GM11168 (cell line): ENCODE results near the gene LIAS.
"Not testable (repeated sequence)": the region's sequence is repeated elsewhere in the genome, so short reads cannot be mapped to it uniquely, and the experiment has no call there.

Experiments
- in situ Hi-C: fragments of 300-500 bp; cut with MboI; formaldehyde crosslinking; loops from one replicate; pipeline ENCODE4 v1.12.0; 2022; ENCODE audit warnings: low sequenced_read_pairs; ENCODE audit not compliant: unreplicated experiment

The LIAS gene

GRCh38 chr4:39452153-39452859 is 6.5 kb upstream of the LIAS start:
- in situ Hi-C loops: no loop called here

GRCh38 chr4:39452860-39453587 is 5.8 kb upstream of the LIAS start:
- in situ Hi-C loops: no loop called here

- in situ Hi-C loops: no loop called here
These were observed 5.1 kb upstream of the LIAS start for GRCh38 chr4:39453738-39454137.

DNA sequence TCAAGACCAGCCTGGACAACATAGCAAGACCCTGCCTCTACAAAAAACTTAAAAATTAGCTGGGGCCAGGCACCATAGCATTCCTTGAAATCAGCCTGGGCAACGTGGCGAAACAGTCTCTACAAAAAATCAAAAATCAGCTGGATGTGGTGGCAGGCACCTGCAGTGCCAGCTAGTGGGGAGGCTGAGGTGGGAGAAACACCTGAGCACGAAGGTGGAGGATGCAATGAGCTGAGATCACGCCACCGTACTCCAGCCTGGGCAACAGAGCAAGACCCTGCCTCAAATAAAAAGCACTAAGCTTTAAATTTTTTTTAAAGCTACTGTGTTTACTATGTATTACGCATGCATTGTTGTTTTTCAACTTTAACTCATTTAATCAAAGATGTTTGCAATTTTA is 3.4 kb upstream of the LIAS start:
- in situ Hi-C loops: no loop called here

DNA sequence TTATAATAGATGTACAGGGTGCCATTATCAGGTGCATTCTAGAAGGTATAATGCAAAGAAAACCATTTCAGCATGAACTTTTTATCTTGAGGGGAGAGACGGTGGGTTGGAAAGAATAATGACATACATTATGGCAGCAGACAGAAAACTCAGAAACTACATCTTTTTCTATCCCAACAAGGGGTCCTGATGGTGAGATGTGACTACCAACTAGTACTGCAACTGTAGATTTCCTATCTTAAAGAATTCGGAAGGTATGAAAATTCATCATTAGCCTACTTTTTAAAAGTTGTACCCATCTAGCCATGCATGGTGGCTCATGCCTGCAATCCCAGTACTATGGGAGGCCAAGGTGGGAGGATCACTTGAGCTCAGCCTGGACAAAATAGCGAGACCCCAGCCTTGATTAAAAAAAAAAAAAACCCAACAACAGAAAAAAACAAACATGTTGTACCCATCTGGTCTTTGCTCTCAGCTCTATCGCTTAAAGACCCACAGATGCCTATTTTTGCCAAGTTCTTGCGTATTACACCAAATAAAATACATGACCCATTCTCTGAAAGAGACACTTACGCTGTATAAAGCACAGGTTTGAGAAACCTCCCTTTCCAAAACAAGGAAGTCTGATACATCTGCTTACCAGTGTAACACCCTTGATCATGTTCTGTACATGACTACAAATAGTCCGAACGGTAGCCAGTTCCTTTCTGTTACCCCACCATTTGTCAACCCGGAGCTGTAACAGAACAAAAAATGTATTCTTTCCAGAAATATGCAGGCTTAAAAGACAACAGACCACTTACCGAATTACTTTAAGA is 1.7 kb upstream of the LIAS start:
- in situ Hi-C loops: no loop called here

DNA sequence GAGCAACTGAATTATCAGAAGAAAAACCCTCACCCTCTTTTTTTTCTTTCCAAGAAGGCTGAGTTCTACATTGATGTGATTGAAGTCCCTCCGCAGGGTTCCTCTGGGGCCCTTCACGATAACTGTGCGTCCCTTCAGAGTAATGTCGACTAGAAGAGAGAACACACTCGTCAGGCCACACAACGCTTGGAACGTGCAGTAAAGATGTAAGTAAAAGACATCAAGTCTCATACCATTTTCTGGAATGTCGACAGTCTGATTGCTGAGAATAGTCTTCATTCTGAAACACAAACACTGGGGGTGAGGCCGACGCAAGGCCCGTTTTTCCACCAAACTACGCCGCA is 723 bp upstream of the LIAS start:
- in situ Hi-C loops: not testable (repeated sequence)

DNA sequence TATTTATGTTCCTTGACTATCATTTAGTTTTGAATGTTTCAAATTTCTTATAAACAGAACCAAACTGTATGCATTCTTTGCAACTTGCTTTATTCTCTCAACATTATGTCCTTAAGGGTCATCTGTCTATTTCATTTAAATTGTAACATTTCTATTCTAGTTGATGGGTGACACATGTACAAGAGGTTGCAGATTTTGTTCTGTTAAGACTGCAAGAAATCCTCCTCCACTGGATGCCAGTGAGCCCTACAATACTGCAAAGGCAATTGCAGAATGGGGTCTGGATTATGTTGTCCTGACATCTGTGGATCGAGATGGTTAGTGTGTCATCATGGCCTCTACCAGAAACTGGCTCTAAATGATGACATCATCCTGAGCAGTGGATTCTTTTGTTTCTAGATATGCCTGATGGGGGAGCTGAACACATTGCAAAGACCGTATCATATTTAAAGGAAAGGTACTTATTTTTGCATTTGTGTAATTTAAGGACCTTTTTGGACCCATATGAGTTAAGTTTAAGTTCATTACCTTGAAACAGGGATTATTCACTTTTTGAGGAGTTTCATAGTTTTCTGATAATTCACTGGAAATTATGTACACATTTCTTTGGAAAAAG is 6.1 kb downstream of the LIAS start:
- in situ Hi-C loops: no loop called here

GRCh38 chr4:39466747-39467146 is 7.9 kb downstream of the LIAS start:
- in situ Hi-C loops: no loop called here

DNA sequence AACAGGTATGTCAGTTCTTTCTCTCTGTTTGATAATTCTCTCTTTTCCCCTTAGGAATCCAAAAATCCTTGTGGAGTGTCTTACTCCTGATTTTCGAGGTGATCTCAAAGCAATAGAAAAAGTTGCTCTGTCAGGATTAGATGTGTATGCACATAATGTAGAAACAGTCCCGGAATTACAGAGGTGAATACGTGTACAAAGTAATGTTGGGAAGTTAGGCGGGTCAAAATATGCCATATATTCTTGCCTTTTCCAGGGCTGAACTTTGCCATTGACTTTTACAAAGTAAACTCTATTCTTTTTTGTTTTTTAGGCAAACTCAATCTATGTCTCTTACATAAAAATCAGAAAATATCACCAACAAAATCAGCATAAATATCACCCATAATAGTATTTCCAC is 8.6 kb downstream of the LIAS start:
- in situ Hi-C loops: no loop called here

DNA sequence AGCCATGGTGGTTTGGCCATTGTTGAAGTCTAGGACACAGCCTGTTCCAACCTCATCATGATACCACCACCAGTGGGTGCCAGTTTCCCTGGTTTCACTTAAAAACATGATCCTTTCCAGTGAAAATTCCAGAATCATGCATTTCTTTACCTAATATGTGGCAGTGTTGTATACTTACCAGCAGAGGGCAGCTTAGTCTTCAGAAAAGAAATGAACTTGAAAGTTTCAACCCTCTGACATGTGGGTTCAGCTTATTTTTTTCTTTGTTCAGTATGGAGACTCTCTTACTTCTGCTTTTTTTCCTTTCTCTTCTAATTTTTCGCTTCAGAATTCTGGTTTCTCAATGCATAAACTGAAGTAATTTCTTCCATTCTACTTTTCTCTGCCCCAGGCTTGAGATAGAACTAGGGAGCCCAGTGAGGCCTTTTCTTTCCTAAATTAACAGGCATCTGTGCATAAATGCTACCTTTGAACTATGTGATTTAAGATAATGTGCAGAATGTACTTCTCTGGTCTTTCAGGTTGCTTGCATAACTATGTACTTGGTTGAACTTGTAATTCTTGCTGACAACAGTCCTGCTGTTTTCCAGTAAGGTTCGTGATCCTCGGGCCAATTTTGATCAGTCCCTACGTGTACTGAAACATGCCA is 10.7 kb downstream of the LIAS start:
- in situ Hi-C loops: loop anchor here (5.0 kb wide), 1 partner anchor 503 kb away; no protein-coding TSS in a partner anchor

GRCh38 chr4:39470402-39470801 is 11.5 kb downstream of the LIAS start:
- in situ Hi-C loops: loop anchor here (5.0 kb wide), 1 partner anchor 502 kb away; no protein-coding TSS in a partner anchor

DNA sequence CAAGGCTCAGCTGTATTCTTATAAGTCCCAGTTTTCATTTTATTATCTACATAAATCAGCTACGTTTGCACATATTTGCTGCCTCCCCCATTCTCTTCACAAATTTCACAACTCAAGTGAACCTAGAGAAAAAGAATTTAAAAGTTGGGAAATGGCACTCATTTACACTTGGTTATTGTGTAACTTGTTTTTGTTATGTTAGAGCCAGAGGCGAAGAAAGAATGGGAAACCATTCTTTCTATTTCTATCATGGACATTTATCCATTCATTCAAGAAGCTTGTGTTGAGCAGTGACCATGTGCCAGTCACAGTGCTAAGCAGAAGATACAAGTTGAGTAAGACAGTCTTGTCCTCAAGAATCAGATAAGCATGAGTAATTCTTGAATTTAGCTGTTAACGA is 13.5 kb downstream of the LIAS start:
- in situ Hi-C loops: loop anchor here (5.0 kb wide), 1 partner anchor 500 kb away; no protein-coding TSS in a partner anchor

DNA sequence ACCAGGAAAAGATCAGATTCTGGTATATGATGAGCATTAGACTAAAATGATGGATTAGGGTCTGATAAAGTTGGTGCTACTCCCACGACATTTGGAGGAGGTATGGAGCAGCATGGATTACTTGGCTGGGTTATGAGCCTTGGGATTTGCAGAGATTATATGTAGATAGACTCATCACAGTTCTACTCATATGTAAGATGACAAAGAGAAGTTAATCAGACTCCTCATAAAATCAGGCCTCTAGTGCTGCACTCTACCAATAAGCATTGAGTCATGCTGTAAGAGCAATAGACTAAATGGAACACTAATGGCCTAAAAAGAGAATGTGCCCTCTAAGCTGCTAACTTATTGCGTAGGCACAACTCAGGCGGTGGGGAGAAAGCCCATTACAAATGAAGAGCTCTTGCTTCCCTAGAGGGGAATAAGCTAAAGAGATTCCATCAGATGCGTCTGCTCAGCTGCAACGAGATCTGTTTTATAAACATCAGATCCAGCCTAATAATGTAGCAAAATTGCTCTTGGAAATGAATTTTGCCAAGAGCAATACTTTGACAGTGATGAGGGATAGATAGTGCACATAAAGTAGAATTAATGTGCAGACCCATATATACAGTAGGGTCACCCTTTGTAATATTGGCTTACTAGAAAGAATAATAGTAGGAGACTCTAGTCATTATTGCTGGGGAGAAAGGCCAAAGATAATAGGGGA is 17.5 kb downstream of the LIAS start:
- in situ Hi-C loops: loop anchor here (25.0 kb wide), 1 partner anchor 361 kb away; no protein-coding TSS in a partner anchor

- in situ Hi-C loops: loop anchor here (25.0 kb wide), 1 partner anchor 357 kb away; no protein-coding TSS in a partner anchor
These were observed 21.4 kb downstream of the LIAS start for GRCh38 chr4:39480251-39480650.

DNA sequence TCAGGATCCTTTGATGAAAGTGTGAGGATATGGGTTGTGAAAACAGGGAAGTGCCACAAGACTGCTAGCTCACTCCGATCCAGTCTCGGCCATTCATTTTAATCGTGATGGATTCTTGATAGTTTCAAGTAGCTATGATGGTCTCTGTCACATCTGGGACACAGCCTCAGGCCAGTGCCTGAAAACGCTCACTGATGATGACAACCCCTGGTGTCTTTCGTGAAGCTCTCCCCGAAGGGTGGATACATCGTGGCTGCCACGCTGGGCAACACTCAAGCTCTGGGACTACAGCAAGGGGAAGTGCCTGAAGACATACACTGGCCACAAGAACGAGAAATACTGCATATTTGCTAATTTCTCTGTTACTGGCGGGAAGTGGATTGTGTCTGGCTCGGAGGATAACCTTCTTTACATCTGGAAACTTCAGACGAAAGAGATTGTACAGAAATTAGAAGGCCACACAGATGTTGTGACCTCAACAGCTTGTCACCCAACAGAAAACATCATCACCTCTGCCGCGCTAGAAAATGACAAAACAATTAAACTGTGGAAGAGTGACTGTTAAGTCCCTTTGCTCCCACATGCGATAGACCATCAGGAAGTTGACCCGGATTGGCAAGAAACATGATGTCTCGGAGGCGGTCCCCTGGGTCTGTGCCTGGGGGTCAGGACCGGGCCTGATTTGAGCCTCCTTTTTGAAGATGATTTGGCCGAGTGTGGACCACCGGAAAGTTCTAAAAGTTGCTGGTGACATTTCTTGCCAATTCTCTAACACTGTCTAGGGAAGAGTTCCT is 22.2 kb downstream of the LIAS start:
- in situ Hi-C loops: loop anchor here (25.0 kb wide), 1 partner anchor 356 kb away; no protein-coding TSS in a partner anchor

- in situ Hi-C loops: loop anchor here (25.0 kb wide), 1 partner anchor 353 kb away; no protein-coding TSS in a partner anchor
These were observed 25.9 kb downstream of the LIAS start for GRCh38 chr4:39484582-39485272.

DNA sequence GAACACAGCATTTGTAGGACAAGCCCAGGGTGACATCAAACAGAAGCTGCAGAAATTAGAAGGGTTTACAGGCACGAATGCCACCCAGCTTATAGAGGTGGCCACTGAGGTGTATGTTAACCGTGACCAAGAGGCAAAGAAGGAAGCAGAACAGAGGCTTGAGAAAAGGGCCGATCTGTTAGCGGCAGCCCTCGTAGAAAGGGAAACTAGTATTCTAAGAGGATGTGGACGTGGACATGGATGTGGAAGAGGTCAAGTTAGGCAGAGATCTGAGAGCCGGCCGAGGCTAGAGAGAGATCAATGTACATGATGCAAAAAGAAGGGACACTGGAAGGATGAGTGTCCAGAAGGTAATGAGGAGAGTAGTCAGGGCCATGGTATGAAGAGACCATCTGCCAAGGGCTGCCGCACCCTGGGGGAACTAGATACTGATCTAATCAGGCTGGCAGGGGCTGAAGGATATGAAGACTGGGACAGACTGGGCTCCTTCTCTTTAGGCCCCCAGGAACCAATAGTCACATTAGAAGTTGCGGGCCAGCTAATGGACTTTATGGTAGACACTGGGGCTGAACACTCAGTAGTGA is 27.5 kb downstream of the LIAS start:
- in situ Hi-C loops: loop anchor here (25.0 kb wide), 1 partner anchor 351 kb away; no protein-coding TSS in a partner anchor
